WERI-Rb-1 (cell line): ENCODE measurements around the gene DEXI.

Experiments used
- DNase-seq: peaks from one replicate; pipeline ENCODE4 v3.0.0-alpha.2; 2020
- H3K27ac ChIP-seq: fragments of 250-450 bp; sonication (Bioruptor Pico); 2 replicates; pipeline ENCODE4 v1.5.1; 2020; ENCODE audit warnings: mild to moderate bottlenecking, moderate library complexity
- H3K27me3 ChIP-seq: fragments of 250-450 bp; sonication (Bioruptor Pico); 2 replicates; pipeline ENCODE4 v1.5.1; 2021; ENCODE audit warnings: mild to moderate bottlenecking, low read depth, moderate library complexity; ENCODE audit not compliant: insufficient read depth, severe bottlenecking
- H3K36me3 ChIP-seq: fragments of 250-450 bp; sonication (Bioruptor Pico); 2 replicates; pipeline ENCODE4 v1.5.1; 2020; ENCODE audit warnings: mild to moderate bottlenecking, moderate library complexity
- H3K4me3 ChIP-seq: 2 replicates; pipeline ENCODE4 v1.5.1; 2011; ENCODE audit warnings: low read depth, mild to moderate bottlenecking, control low read depth, low read length
- H3K9me3 ChIP-seq: fragments of 250-450 bp; sonication (Bioruptor Pico); 2 replicates; pipeline ENCODE4 v1.5.1; 2021; ENCODE audit warnings: mild to moderate bottlenecking, moderate library complexity; ENCODE audit not compliant: severe bottlenecking
- CTCF ChIP-seq: IDR thresholded peaks from 2 replicates; pipeline ENCODE4 v1.5.1; 2011; ENCODE audit warnings: low read depth, mild to moderate bottlenecking, control low read depth, inconsistent platforms, low read length

The DEXI gene

GRCh38 chr16:10888320-10888937 is 53.8 kb downstream of the DEXI start:
- no peak overlapping the region for H3K4me3 ChIP-seq
- no peak for TF ChIP-seq CTCF
- H3K27ac ChIP-seq: no peak overlapping the region

GRCh38 chr16:10885246-10885645 is 57.0 kb downstream of the DEXI start:
- Histone ChIP-seq H3K36me3 (no peaks in the 10 kb centered on the region), H3K27ac (no peak overlapping the region), H3K27me3 (no peaks in the 10 kb centered on the region), H3K9me3 (no peaks in the 10 kb centered on the region), H3K4me3 (no peak overlapping the region)
- TF ChIP-seq CTCF: no peak
- no peak for DNase-seq

More at GRCh38 chr16:10888320-10888937, 53.8 kb downstream of the DEXI start:
- no peak for DNase-seq
- Histone ChIP-seq H3K36me3 (no peaks in the 10 kb centered on the region), H3K9me3 (no peaks in the 10 kb centered on the region), H3K27me3 (no peaks in the 10 kb centered on the region)

GRCh38 chr16:10883004-10883403 is 59.3 kb downstream of the DEXI start:
- no peak for TF ChIP-seq CTCF
- H3K4me3 ChIP-seq: no peak overlapping the region
- peaks cover 6% of the 10 kb centered on the region for H3K27me3 ChIP-seq
- H3K27ac ChIP-seq: no peak overlapping the region
- DNase-seq: no peak
- no peaks in the 10 kb centered on the region for H3K9me3 ChIP-seq
- H3K36me3 ChIP-seq: no peaks in the 10 kb centered on the region

- no peaks in the 10 kb centered on the region for H3K9me3 ChIP-seq
- H3K27ac ChIP-seq: no peak overlapping the region
- peaks cover 6% of the 10 kb centered on the region for H3K27me3 ChIP-seq
- no peak for TF ChIP-seq CTCF
- no peak overlapping the region for H3K4me3 ChIP-seq
- H3K36me3 ChIP-seq: no peaks in the 10 kb centered on the region
- no peak for DNase-seq
These were observed 60.7 kb downstream of the DEXI start for GRCh38 chr16:10881479-10882030.

GRCh38 chr16:10880594-10881452 is 61.4 kb downstream of the DEXI start:
- no peak for TF ChIP-seq CTCF
- peaks cover 6% of the 10 kb centered on the region for H3K27me3 ChIP-seq
- H3K9me3 ChIP-seq: no peaks in the 10 kb centered on the region
- H3K36me3 ChIP-seq: no peaks in the 10 kb centered on the region
- no peak overlapping the region for H3K27ac ChIP-seq
- no peak overlapping the region for H3K4me3 ChIP-seq
- no peak for DNase-seq
